NCI-H526 (cell line): Measurements from ENCODE around the gene UBE2QL1.

ENCODE experiments used
- DNase-seq, 2 experiments: peaks; one replicate each; lab custom pipeline; 2025; lab: John Stamatoyannopoulos, UW

UBE2QL1 gene

GRCh38 chr5:6455571-6456200 is 7.0 kb downstream of the UBE2QL1 start:
- no peak for DNase-seq

- no peak for DNase-seq
These were observed 8.2 kb downstream of the UBE2QL1 start for GRCh38 chr5:6456766-6457370.

GRCh38 chr5:6457592-6457991 is 8.9 kb downstream of the UBE2QL1 start:
- DNase-seq, result no peak

GRCh38 chr5:6458833-6459232 is 10.2 kb downstream of the UBE2QL1 start:
- no peak for DNase-seq

- no peak for DNase-seq
These were observed 11.2 kb downstream of the UBE2QL1 start for GRCh38 chr5:6459896-6460295.

- no peak for DNase-seq
These were observed 12.3 kb downstream of the UBE2QL1 start for GRCh38 chr5:6461006-6461405.

GRCh38 chr5:6461793-6462650 is 13.4 kb downstream of the UBE2QL1 start:
- no peak for DNase-seq

GRCh38 chr5:6462671-6463070 is 14.0 kb downstream of the UBE2QL1 start:
- DNase-seq, result no peak

- DNase-seq, result no peak
These were observed 15.8 kb downstream of the UBE2QL1 start for GRCh38 chr5:6464441-6464840.

GRCh38 chr5:6465831-6466790 is 17.5 kb downstream of the UBE2QL1 start:
- DNase-seq, result no peak

- DNase-seq, result no peak
These were observed 18.4 kb downstream of the UBE2QL1 start for GRCh38 chr5:6466975-6467567.

GRCh38 chr5:6467591-6467990 is 18.9 kb downstream of the UBE2QL1 start:
- DNase-seq, result no peak

- no peak for DNase-seq
These were observed 19.4 kb downstream of the UBE2QL1 start for GRCh38 chr5:6468104-6468503.

- DNase-seq, result no peak
These were observed 20.2 kb downstream of the UBE2QL1 start for GRCh38 chr5:6468870-6469269.

- DNase-seq, result no peak
These were observed 21.2 kb downstream of the UBE2QL1 start for GRCh38 chr5:6469836-6470235.

- DNase-seq, result no peak
These were observed 22.0 kb downstream of the UBE2QL1 start for GRCh38 chr5:6470672-6471071.

- DNase-seq, result no peak
These were observed 22.6 kb downstream of the UBE2QL1 start for GRCh38 chr5:6471252-6471651.

- no peak for DNase-seq
These were observed 24.1 kb downstream of the UBE2QL1 start for GRCh38 chr5:6472792-6473191.

- no peak for DNase-seq
These were observed 24.6 kb downstream of the UBE2QL1 start for GRCh38 chr5:6473284-6473683.

- DNase-seq, result peak in 1 of 2 experiments; percentile 59
These were observed 27.1 kb downstream of the UBE2QL1 start for GRCh38 chr5:6475626-6476312.

- DNase-seq, result no peak
These were observed 27.6 kb downstream of the UBE2QL1 start for GRCh38 chr5:6476313-6476661.
